HepG2 (cell line): ENCODE data around the gene TBC1D5.

Experiments used
- FOXK1 ChIP-seq: sonication (generic); formaldehyde crosslinking; IDR thresholded peaks from 2 replicates; pipeline ENCODE4 v1.4.0; 2020; ENCODE audit warnings: low read depth, missing genetic modification reagents, borderline replicate concordance
- MEIS2 ChIP-seq: sonication (generic); formaldehyde crosslinking; IDR thresholded peaks from 2 replicates; pipeline ENCODE4 v1.9.0; 2021; ENCODE audit warnings: mild to moderate bottlenecking, missing genetic modification reagents

GRCh38 chr3:17529677-17530076 lies 212.8 kb downstream of the TBC1D5 start:
- TF ChIP-seq MEIS2 (CRISPR knock-in tag) (no peak), FOXK1 (CRISPR knock-in tag) (no peak)
